ENCODE results near the gene PCBP4. TPM values are rescaled to one million over a fixed set of nuclear protein-coding genes. Genes with fewer than 3 reads are reported as not detected.

The PCBP4 gene
- total and polyA plus RNA-seq, 2 donors (not counting 1 experiment from before 2014, with no cell fraction given): 15.3 to 25.6 TPM

DNA sequence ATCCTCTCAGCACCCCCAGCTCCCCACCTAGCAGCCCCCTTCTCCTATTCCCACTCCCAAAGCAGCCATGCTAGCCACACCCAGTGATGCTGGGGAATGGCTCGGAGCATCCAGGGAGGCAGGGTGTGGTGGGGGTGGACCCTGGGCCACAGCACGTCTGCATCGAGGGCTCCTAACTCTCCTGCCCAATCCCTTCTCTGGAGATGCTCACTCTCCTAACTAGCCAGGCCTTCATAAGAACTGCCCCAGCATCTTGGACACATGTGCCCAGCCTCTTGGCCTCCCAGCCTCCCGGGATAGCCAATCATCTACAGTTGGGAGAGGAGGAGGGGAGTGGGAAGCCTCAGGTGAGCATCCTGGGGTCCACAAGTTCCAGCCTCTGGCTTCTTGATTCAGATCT lies 2.7 kb downstream of the PCBP4 start:
- POLR2A ChIA-PET: no interaction called here
- Histone ChIP-seq H3K79me2 (ENCODE audit: control insufficient read depth, insufficient read depth, low read length) (peaks cover 4% of the 10 kb centered on the region), H3K9ac (ENCODE audit: low read length) (no peak overlapping the region), H3K4me2 (replicated peaks; ENCODE audit: low read depth, low read length, poor library complexity, severe bottlenecking) (no peak overlapping the region), H4K20me1 (ENCODE audit: control insufficient read depth, insufficient read depth, low read length, poor library complexity, severe bottlenecking) (no peaks in the 10 kb centered on the region), H3K27ac (ENCODE audit: low read length in 2 of 2) (no peak overlapping the region), H3K27me3 (replicated peaks in 1 of 4; ENCODE audit: control extremely low read depth in 1 of 4, control insufficient read depth in 3 of 4, insufficient read depth in 4 of 4, low read length in 3 of 4) (no peaks in the 10 kb centered on the region), H3K9me3 (ENCODE audit: control extremely low read depth in 1 of 3, control insufficient read depth in 2 of 3, insufficient read depth in 1 of 3, low read length in 2 of 3) (no peaks in the 10 kb centered on the region), H2AFZ (ENCODE audit: insufficient read depth, low read depth, low read length, poor library complexity, severe bottlenecking) (no peak overlapping the region), H3K4me1 (ENCODE audit: control insufficient read depth in 2 of 2, insufficient read depth in 2 of 2, low read length in 2 of 2) (peaks cover 6 to 20% of the 10 kb centered on the region in 2 donors), H3K4me3 (ENCODE audit: control extremely low read depth in 1 of 5, extremely low read depth in 1 of 5, insufficient read depth in 1 of 5, low read depth in 2 of 5, low read length in 4 of 5) (no peak overlapping the region), H3K36me3 (replicated peaks in 1 of 2; ENCODE audit: control extremely low read depth in 1 of 2, control insufficient read depth in 1 of 2, extremely low read depth in 1 of 2, insufficient read depth in 2 of 2, low read length in 1 of 2) (no peaks in the 10 kb centered on the region)
- CTCF ChIA-PET: interaction anchor here (2.1 kb wide), 1 partner anchor 9 kb away, joined by 8 read pairs; the partner anchor contains the start of gene ABHD14B
- no peak for ATAC-seq (ENCODE audit: low read depth)
- Mint-ChIP-seq H3K4me3 (no peak overlapping the region), H3K27me3 (no peaks in the 10 kb centered on the region), H3K4me1 (peaks cover 19% of the 10 kb centered on the region), H3K27ac (no peak overlapping the region), H3K9me3 (ENCODE audit: insufficient read depth) (no peaks in the 10 kb centered on the region)
- WGBS (ENCODE audit: insufficient coverage): 100% methylated on average over 2 of the region's 4 CpGs
- no peak for DNase-seq
- TF ChIP-seq, protein P1, sequence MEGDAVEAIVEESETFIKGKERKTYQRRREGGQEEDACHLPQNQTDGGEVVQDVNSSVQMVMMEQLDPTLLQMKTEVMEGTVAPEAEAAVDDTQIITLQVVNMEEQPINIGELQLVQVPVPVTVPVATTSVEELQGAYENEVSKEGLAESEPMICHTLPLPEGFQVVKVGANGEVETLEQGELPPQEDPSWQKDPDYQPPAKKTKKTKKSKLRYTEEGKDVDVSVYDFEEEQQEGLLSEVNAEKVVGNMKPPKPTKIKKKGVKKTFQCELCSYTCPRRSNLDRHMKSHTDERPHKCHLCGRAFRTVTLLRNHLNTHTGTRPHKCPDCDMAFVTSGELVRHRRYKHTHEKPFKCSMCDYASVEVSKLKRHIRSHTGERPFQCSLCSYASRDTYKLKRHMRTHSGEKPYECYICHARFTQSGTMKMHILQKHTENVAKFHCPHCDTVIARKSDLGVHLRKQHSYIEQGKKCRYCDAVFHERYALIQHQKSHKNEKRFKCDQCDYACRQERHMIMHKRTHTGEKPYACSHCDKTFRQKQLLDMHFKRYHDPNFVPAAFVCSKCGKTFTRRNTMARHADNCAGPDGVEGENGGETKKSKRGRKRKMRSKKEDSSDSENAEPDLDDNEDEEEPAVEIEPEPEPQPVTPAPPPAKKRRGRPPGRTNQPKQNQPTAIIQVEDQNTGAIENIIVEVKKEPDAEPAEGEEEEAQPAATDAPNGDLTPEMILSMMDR (IDR thresholded peaks at IDR 0.05): no peak
- no peak for TF ChIP-seq EZH2 (IDR thresholded peaks at IDR 0.05; ENCODE audit: borderline replicate concordance, insufficient read depth, low read depth, low read length, poor library complexity, severe bottlenecking)
- intact Hi-C loops (cut with micrococcal nuclease): no loop called here

DNA sequence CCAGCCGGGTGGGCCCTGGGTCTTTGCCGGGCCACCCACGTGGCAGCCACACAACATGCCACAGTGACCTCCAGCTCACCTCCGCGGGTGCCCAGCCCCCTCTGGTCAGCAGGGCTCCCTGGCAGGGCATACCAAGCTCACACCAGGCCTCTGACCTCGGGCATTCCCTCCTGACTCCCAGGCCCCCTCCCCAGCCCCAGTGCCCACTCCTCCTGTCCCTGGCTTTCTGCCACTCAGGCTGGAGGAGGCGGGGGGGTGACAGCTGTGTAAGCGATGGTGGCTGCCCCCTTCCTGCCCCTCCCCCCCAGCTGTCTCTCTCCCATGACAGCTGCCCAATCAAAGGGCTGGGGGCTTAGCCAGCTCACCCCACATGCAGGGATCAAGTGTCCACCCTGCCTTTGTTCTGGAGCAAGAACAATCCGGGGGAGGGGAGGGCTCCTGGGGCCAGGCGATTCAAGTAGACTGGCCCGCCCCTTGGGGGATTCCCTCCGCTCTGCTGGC lies 3.3 kb downstream of the PCBP4 start:
- H3K9me3 ChIP-seq (ENCODE audit: control extremely low read depth in 1 of 3, control insufficient read depth in 2 of 3, insufficient read depth in 1 of 3, low read length in 2 of 3): no peaks in the 10 kb centered on the region
- no peak overlapping the region for H3K4me3 ChIP-seq (ENCODE audit: control extremely low read depth in 1 of 5, extremely low read depth in 1 of 5, insufficient read depth in 1 of 5, low read depth in 2 of 5, low read length in 4 of 5)
- Mint-ChIP-seq H3K27me3 (no peaks in the 10 kb centered on the region), H3K27ac (no peak overlapping the region), H3K4me3 (no peak overlapping the region), H3K4me1 (peaks cover 18% of the 10 kb centered on the region), H3K9me3 (ENCODE audit: insufficient read depth) (no peaks in the 10 kb centered on the region)
- no peaks in the 10 kb centered on the region for H3K27me3 ChIP-seq (replicated peaks in 1 of 4; ENCODE audit: control extremely low read depth in 1 of 4, control insufficient read depth in 3 of 4, insufficient read depth in 4 of 4, low read length in 3 of 4)
- no peak overlapping the region for H3K9ac ChIP-seq (ENCODE audit: low read length)
- no peaks in the 10 kb centered on the region for H4K20me1 ChIP-seq (ENCODE audit: control insufficient read depth, insufficient read depth, low read length, poor library complexity, severe bottlenecking)
- H3K4me1 ChIP-seq (ENCODE audit: control insufficient read depth in 2 of 2, insufficient read depth in 2 of 2, low read length in 2 of 2): peaks cover 6 to 20% of the 10 kb centered on the region in 2 donors
- no peak overlapping the region for H2AFZ ChIP-seq (ENCODE audit: insufficient read depth, low read depth, low read length, poor library complexity, severe bottlenecking)
- H3K79me2 ChIP-seq (ENCODE audit: control insufficient read depth, insufficient read depth, low read length): peaks cover 4% of the 10 kb centered on the region
- no peak for ATAC-seq (ENCODE audit: low read depth)
- ChIA-PET POLR2A (no interaction called here), CTCF (interaction anchor here (1.7 kb wide), 1 partner anchor 21 kb away, joined by 6 read pairs; the partner anchor contains the start of gene PARP3)
- no peak overlapping the region for H3K4me2 ChIP-seq (replicated peaks; ENCODE audit: low read depth, low read length, poor library complexity, severe bottlenecking)
- H3K27ac ChIP-seq (ENCODE audit: low read length in 2 of 2): no peak overlapping the region
- no peak for DNase-seq
- TF ChIP-seq EZH2 (IDR thresholded peaks at IDR 0.05; ENCODE audit: borderline replicate concordance, insufficient read depth, low read depth, low read length, poor library complexity, severe bottlenecking): no peak
- TF ChIP-seq, protein P1 (IDR thresholded peaks at IDR 0.05): no peak
- no peaks in the 10 kb centered on the region for H3K36me3 ChIP-seq (replicated peaks in 1 of 2; ENCODE audit: control extremely low read depth in 1 of 2, control insufficient read depth in 1 of 2, extremely low read depth in 1 of 2, insufficient read depth in 2 of 2, low read length in 1 of 2)
- 87% methylated on average over 10 of the region's 12 CpGs for WGBS (ENCODE audit: insufficient coverage)
- intact Hi-C loops (cut with micrococcal nuclease): no loop called here

Measured in B cell (primary cell).